ENCODE measurements around the gene POR.
"Not testable (repeated sequence)": the region's sequence is repeated elsewhere in the genome, so short reads cannot be mapped to it uniquely, and the experiment has no call there.

The POR gene

GRCh38 chr7:76003351-76003750 lies 88.4 kb downstream of the POR start:
- no peak for TF ChIP-seq PPARA (CRISPR knock-in tag; IDR thresholded peaks at IDR 0.05; ENCODE audit: borderline replicate concordance)
- TF ChIP-seq ZFP30 (CRISPR knock-in tag; IDR thresholded peaks at IDR 0.05): no peak
- TF ChIP-seq ZFP3 (CRISPR knock-in tag; IDR thresholded peaks at IDR 0.05): no peak
- TF ChIP-seq GLIS3 (CRISPR knock-in tag; IDR thresholded peaks at IDR 0.05): no peak
- no peak for TF ChIP-seq ARNTL (CRISPR knock-in tag; IDR thresholded peaks at IDR 0.05; ENCODE audit: borderline replicate concordance, low read depth)
- TF ChIP-seq ZNF565 (CRISPR knock-in tag; conservative IDR thresholded peaks at IDR 0.05; ENCODE audit: low read depth): no peak
- no peak for TF ChIP-seq PATZ1 (CRISPR knock-in tag; IDR thresholded peaks at IDR 0.05; ENCODE audit: borderline replicate concordance)
- TF ChIP-seq ZC3H10 (CRISPR knock-in tag; IDR thresholded peaks at IDR 0.05): no peak
- no peak for TF ChIP-seq SNAI2 (CRISPR knock-in tag; IDR thresholded peaks at IDR 0.05)
- no peak for ATAC-seq

- ATAC-seq: not testable (repeated sequence)
Observed at GRCh38 chr7:76005004-76005403, 90.0 kb downstream of the POR start.

- no peak for ATAC-seq
- no peak for TF ChIP-seq PATZ1 (CRISPR knock-in tag; IDR thresholded peaks at IDR 0.05; ENCODE audit: borderline replicate concordance)
- no peak for TF ChIP-seq PPARA (CRISPR knock-in tag; IDR thresholded peaks at IDR 0.05; ENCODE audit: borderline replicate concordance)
- TF ChIP-seq TOX (CRISPR knock-in tag; IDR thresholded peaks at IDR 0.05; ENCODE audit: borderline replicate concordance): no peak
- no peak for TF ChIP-seq ZC3H10 (CRISPR knock-in tag; IDR thresholded peaks at IDR 0.05)
- no peak for TF ChIP-seq CREB5 (CRISPR knock-in tag; IDR thresholded peaks at IDR 0.05; ENCODE audit: low read depth)
- TF ChIP-seq ZFP3 (CRISPR knock-in tag; IDR thresholded peaks at IDR 0.05): no peak
- no peak for TF ChIP-seq ESRRG (CRISPR knock-in tag; IDR thresholded peaks at IDR 0.05)
- TF ChIP-seq BACH2 (CRISPR knock-in tag; IDR thresholded peaks at IDR 0.05; ENCODE audit: borderline replicate concordance): no peak
- no peak for TF ChIP-seq SNAI2 (CRISPR knock-in tag; IDR thresholded peaks at IDR 0.05)
- TF ChIP-seq ZNF565 (CRISPR knock-in tag; conservative IDR thresholded peaks at IDR 0.05; ENCODE audit: low read depth): no peak
- no peak for TF ChIP-seq POU6F1 (CRISPR knock-in tag; IDR thresholded peaks at IDR 0.05; ENCODE audit: borderline replicate concordance, low read depth)
- no peak for TF ChIP-seq GLIS3 (CRISPR knock-in tag; IDR thresholded peaks at IDR 0.05)
- no peak for TF ChIP-seq RARB (CRISPR knock-in tag; IDR thresholded peaks at IDR 0.05)
- TF ChIP-seq CSRNP3 (CRISPR knock-in tag; IDR thresholded peaks at IDR 0.05): no peak
- no peak for TF ChIP-seq CSDC2 (CRISPR knock-in tag; IDR thresholded peaks at IDR 0.05)
- no peak for TF ChIP-seq ZFP30 (CRISPR knock-in tag; IDR thresholded peaks at IDR 0.05)
- no peak for TF ChIP-seq TSHZ2 (CRISPR knock-in tag; IDR thresholded peaks at IDR 0.05)
- TF ChIP-seq ZNF8 (CRISPR knock-in tag; IDR thresholded peaks at IDR 0.05): no peak
- TF ChIP-seq ARNTL (CRISPR knock-in tag; IDR thresholded peaks at IDR 0.05; ENCODE audit: borderline replicate concordance, low read depth): no peak
- TF ChIP-seq ISL1 (CRISPR knock-in tag; IDR thresholded peaks at IDR 0.05): no peak
Observed at GRCh38 chr7:76008156-76008687, 93.3 kb downstream of the POR start.
